ENCODE measurements around the gene CMTM1.

- TF ChIP-seq CTCF (conservative IDR thresholded peaks at IDR 0.05; ENCODE audit: low read length) (no peak), EZH2phosphoT487 (IDR thresholded peaks at IDR 0.05; ENCODE audit: borderline replicate concordance) (no peak)
Observed at GRCh38 chr16:66523861-66524354, 42.3 kb upstream of the CMTM1 start.
